Peyer's patch (tissue), 4 donors: ENCODE data around the gene NUP62. TPM values are rescaled to one million over a fixed set of nuclear protein-coding genes. Genes with fewer than 3 reads are reported as not detected.
"Not testable (repeated sequence)": the region's sequence is repeated elsewhere in the genome, so short reads cannot be mapped to it uniquely, and the experiment has no call there.

ENCODE experiments used
- DNase-seq, 3 donors: peaks; one replicate each; pipeline ENCODE4 v3.0.0-alpha.2; 2017 to 2019
- H3K27ac ChIP-seq, 4 donors: fragments of 200-600 bp; sonication (generic); one replicate each; pipeline ENCODE4 v1.5.1; 2016 to 2019
- H3K27me3 ChIP-seq, 2 donors: fragments of 200-600 bp; sonication (generic); one replicate each; pipeline ENCODE4 v1.5.1; 2019
- H3K36me3 ChIP-seq, 3 donors: fragments of 200-600 bp; sonication (generic); one replicate each; pipeline ENCODE4 v1.5.1; 2016 to 2019
- H3K4me1 ChIP-seq, 4 donors: fragments of 200-600 bp; sonication (generic); one replicate each; pipeline ENCODE4 v1.5.1; 2016 to 2019
- H3K4me3 ChIP-seq, 4 donors: fragments of 200-600 bp; sonication (generic); 1 replicate in 3 of 4; 2 replicates in 1 of 4; pipeline ENCODE4 v1.5.1; 2016 to 2019; ENCODE audit warnings: mild to moderate bottlenecking in 1 of 4
- H3K9me3 ChIP-seq, 4 donors: fragments of 200-600 bp; sonication (generic); one replicate each; pipeline ENCODE4 v1.5.1; 2016 to 2019; ENCODE audit warnings: mild to moderate bottlenecking in 1 of 4
- POLR2A ChIP-seq, 2 donors: fragments of 450-650 bp; IDR thresholded peaks; one replicate each; pipeline ENCODE4 v1.5.1; 2017; ENCODE audit warnings: antibody characterized with exemption in 2 of 2, mild to moderate bottlenecking in 2 of 2, moderate library complexity in 2 of 2
- total RNA-seq, 4 donors: library from RNA; depleted of rRNA; stranded (reverse); fragments of >200 nt; gene quantifications; one replicate each; pipeline ENCODE4 v1.1.0, GENCODE V29; 2016
- TF ChIP-seq, protein P1 (sequence below), 6 experiments: fragments of 450-650 bp in 4 of 6; fragments of 200-600 bp in 2 of 6; sonication (generic) in 1 of 6; IDR thresholded peaks; one replicate each; pipeline ENCODE4 v1.5.1; 2017 to 2019; ENCODE audit warnings: antibody characterized with exemption in 6 of 6, mild to moderate bottlenecking in 3 of 6, moderate library complexity in 1 of 6

Gene NUP62
- total RNA-seq, 4 donors from 2014 or later: 40.0 to 54.5 (median 46.0) TPM

DNA sequence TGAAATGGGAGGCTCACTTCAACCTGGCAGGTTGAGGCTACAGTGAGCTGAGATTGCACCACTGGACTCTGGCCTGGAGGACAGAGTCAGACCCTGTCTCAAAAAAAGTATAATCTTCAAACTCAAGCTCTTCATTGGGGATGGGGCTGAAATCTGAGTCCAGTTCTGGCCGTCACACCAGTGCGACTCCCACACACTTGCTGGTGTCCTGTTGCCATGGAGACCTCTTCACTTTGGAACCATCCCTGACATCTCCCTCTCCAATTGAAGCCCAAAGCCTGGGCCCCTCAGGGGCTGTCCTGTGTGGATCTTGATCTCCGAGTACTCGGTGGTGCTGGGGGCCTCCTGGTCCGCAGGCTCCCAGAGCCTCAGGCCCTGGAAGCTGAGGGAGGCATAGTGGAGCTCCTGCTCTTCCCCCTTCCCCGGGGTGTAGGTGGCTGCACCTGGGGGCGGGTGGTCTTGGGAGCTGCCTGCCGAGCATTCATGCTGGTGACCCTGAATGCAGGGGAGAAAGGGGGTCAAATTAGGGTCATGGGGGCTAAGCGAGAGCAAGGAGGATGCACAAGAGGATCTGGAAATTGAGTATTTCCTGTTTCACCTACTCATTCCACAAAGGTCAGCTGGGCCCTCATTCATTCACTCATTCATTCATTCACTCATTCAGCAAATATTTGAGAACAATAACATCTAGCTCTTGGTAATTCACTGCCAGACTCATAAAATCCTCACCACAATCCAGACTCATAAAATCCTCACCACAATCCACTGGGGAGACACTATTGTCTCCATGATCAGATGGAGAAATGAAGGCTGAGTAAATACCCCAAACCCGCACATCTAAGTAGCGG is 20.7 kb upstream of the NUP62 start:
- Histone ChIP-seq H3K4me1 (peaks cover 0 to 3% (median 0%) of the 10 kb centered on the region in 4 donors), H3K9me3 (no peaks in the 10 kb centered on the region), H3K4me3 (no peak overlapping the region), H3K36me3 (no peaks in the 10 kb centered on the region), H3K27ac (no peak overlapping the region), H3K27me3 (no peaks in the 10 kb centered on the region)
- TF ChIP-seq, protein P1, sequence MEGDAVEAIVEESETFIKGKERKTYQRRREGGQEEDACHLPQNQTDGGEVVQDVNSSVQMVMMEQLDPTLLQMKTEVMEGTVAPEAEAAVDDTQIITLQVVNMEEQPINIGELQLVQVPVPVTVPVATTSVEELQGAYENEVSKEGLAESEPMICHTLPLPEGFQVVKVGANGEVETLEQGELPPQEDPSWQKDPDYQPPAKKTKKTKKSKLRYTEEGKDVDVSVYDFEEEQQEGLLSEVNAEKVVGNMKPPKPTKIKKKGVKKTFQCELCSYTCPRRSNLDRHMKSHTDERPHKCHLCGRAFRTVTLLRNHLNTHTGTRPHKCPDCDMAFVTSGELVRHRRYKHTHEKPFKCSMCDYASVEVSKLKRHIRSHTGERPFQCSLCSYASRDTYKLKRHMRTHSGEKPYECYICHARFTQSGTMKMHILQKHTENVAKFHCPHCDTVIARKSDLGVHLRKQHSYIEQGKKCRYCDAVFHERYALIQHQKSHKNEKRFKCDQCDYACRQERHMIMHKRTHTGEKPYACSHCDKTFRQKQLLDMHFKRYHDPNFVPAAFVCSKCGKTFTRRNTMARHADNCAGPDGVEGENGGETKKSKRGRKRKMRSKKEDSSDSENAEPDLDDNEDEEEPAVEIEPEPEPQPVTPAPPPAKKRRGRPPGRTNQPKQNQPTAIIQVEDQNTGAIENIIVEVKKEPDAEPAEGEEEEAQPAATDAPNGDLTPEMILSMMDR (IDR thresholded peaks at IDR 0.05): no peak
- no peak for TF ChIP-seq POLR2A (IDR thresholded peaks at IDR 0.05)
- no peak for DNase-seq

DNA sequence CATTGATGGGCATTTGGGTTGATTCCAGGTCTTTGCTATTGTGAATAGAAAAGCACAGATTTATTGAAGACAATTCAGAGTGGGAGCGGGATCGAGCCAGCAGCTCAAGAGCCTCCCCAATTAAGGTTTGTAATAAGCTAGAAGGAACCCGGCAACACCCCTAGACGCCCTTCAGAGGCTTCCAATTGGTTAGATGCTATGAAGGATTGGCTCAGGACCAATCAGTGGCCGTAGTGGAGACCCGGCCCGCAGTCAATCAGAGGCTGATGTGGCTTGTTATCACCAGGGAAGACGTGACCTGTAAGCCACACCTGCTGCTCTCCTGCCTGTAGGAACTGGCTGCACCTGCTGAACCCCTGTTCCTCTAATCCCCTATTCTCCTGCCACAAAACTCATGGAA is 17.1 kb upstream of the NUP62 start:
- Histone ChIP-seq H3K9me3 (no peaks in the 10 kb centered on the region), H3K4me3 (no peak overlapping the region), H3K27ac (no peak overlapping the region), H3K4me1 (no peaks in the 10 kb centered on the region), H3K27me3 (no peaks in the 10 kb centered on the region), H3K36me3 (no peaks in the 10 kb centered on the region)
- no peak for DNase-seq
- TF ChIP-seq POLR2A (IDR thresholded peaks at IDR 0.05): no peak
- TF ChIP-seq, protein P1 (IDR thresholded peaks at IDR 0.05): no peak

DNA sequence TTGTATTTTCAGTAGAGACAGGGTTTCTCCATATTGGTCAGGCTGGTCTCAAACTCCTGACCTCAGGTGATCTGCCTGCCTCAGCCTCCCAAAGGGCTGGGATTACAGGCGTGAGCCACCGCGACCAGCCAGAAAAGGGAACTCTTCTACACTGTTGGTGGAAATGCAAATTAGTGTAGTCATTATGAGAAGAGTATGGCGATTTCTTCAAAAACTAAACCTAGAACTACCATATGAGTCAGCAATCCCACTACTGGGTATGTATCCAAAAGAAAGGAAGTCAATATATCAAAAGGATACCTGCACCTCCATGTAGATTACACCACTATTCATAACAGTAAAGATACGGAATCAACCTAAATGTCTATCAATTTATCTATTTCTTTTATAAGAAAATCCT is 15.3 kb upstream of the NUP62 start:
- not testable (repeated sequence) for H3K4me1 ChIP-seq, H3K9me3 ChIP-seq, H3K36me3 ChIP-seq, DNase-seq, H3K4me3 ChIP-seq, H3K27ac ChIP-seq, H3K27me3 ChIP-seq

DNA sequence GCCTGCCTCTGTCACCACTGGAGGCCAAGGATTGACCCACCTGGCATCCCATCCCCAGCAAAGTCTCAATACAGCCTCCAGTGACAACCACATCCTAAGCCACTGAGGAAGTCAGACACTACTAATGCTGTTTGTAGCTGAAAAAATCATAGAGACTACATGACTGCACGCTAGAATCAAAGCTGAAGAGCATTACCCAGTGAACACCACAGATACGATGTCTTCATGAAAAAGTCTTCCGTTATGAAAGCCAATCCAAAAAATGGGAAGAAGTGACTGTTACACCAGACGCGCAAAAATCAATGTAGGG is 11.1 kb upstream of the NUP62 start:
- Histone ChIP-seq H3K4me3 (no peak overlapping the region), H3K27me3 (no peaks in the 10 kb centered on the region), H3K27ac (no peak overlapping the region), H3K4me1 (peaks cover 0 to 7% (median 3%) of the 10 kb centered on the region in 4 donors), H3K9me3 (no peaks in the 10 kb centered on the region), H3K36me3 (no peaks in the 10 kb centered on the region)
- DNase-seq: no peak
- TF ChIP-seq POLR2A (IDR thresholded peaks at IDR 0.05): no peak
- TF ChIP-seq, protein P1 (IDR thresholded peaks at IDR 0.05): no peak

DNA sequence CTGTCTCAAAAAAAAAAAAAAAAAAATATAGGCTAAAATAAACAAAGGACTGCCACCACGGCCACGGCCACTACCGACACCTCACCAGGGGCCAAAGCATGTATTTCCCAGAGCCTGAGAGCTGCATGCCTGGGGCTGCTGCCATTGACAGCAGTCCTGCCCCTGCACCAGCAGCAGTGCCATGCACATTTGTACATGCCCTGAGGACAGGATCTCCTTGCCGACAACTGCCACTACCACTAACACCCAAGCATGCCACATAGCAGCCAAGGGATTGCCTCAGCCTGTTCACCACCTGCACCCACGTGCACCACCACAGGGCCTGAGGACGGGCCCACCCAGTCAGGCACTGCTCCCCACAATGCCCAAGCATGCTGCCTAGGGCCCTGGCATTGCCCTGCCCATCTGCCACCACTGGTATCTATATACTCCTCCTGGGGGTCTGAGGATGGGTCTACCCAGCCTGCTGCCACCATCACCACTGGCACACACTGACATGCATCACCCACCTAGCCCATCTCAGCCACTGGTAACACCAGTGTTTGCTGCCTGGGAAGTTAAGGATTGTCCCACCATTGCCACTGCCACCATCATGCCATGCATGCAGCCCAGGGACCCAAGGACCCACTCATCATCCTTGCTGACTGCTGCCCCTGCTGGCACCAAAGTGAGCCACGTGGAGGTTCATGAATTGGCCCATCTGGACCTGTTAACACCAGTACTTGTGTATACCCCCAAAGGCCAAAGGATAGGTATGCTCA is 10.6 kb upstream of the NUP62 start:
- Histone ChIP-seq H3K27ac (no peak overlapping the region), H3K4me3 (no peak overlapping the region), H3K27me3 (no peaks in the 10 kb centered on the region), H3K9me3 (no peaks in the 10 kb centered on the region), H3K4me1 (peaks cover 0 to 7% (median 3%) of the 10 kb centered on the region in 4 donors), H3K36me3 (no peaks in the 10 kb centered on the region)
- no peak for TF ChIP-seq POLR2A (IDR thresholded peaks at IDR 0.05)
- TF ChIP-seq, protein P1 (IDR thresholded peaks at IDR 0.05): no peak
- DNase-seq: no peak

DNA sequence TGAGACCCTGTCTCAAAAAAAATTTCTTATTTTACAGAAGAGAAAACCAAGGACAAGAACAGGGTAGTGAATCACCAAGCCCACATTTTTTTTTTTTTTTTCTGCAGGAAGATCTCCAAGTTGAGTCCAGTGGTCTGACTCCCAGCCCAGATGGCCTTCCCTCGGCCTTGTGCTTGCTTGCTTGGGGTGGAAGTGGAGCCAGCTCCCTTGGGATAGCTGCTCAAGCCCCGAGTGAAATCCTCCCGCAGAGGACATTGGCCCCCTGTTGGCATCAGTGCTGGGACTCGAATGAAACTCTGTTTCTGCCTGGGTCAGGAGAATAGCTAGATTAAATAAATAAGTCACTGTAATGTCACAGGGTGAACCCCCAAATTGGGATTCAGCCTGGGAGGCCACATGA is 9.4 kb upstream of the NUP62 start:
- TF ChIP-seq, protein P1 (IDR thresholded peaks at IDR 0.05): no peak
- TF ChIP-seq POLR2A (IDR thresholded peaks at IDR 0.05): no peak
- no peaks in the 10 kb centered on the region for H3K9me3 ChIP-seq
- H3K4me1 ChIP-seq: peaks cover 0 to 7% (median 3%) of the 10 kb centered on the region in 4 donors
- H3K27ac ChIP-seq: no peak overlapping the region
- H3K36me3 ChIP-seq: no peaks in the 10 kb centered on the region
- no peaks in the 10 kb centered on the region for H3K27me3 ChIP-seq
- no peak for DNase-seq
- H3K4me3 ChIP-seq: no peak overlapping the region
